HG02571 (cell line): ENCODE results near the gene GAS2L1.
"Not testable (repeated sequence)": the region's sequence is repeated elsewhere in the genome, so short reads cannot be mapped to it uniquely, and the experiment has no call there.

Experiments
- ATAC-seq: cut with Tn5 transposase; IDR thresholded peaks from one replicate; pipeline ENCODE4 v1.9.1; 2021; ENCODE audit warnings: mild to moderate bottlenecking, moderate library complexity; ENCODE audit not compliant: unreplicated experiment

Gene GAS2L1

GRCh38 chr22:29340566-29340965 lies 34.1 kb downstream of the GAS2L1 start:
- ATAC-seq, result no peak

- no peak for ATAC-seq
These were observed 34.8 kb downstream of the GAS2L1 start for GRCh38 chr22:29341056-29341848.

- ATAC-seq, result no peak
These were observed 35.3 kb downstream of the GAS2L1 start for GRCh38 chr22:29341849-29342127.

GRCh38 chr22:29342177-29342576 lies 35.7 kb downstream of the GAS2L1 start:
- no peak for ATAC-seq

- no peak for ATAC-seq
These were observed 36.3 kb downstream of the GAS2L1 start for GRCh38 chr22:29342577-29343312.

GRCh38 chr22:29343313-29343805 lies 36.9 kb downstream of the GAS2L1 start:
- no peak for ATAC-seq

- ATAC-seq, result no peak
These were observed 37.7 kb downstream of the GAS2L1 start for GRCh38 chr22:29344137-29344536.

- not testable (repeated sequence) for ATAC-seq
These were observed 38.4 kb downstream of the GAS2L1 start for GRCh38 chr22:29344889-29345288.

GRCh38 chr22:29345932-29346331 lies 39.5 kb downstream of the GAS2L1 start:
- ATAC-seq, result no peak

- no peak for ATAC-seq
These were observed 40.2 kb downstream of the GAS2L1 start for GRCh38 chr22:29346659-29347058.

- no peak for ATAC-seq
These were observed 41.6 kb downstream of the GAS2L1 start for GRCh38 chr22:29348041-29348440.

- ATAC-seq, result no peak
These were observed 42.5 kb downstream of the GAS2L1 start for GRCh38 chr22:29348956-29349355.

GRCh38 chr22:29351042-29351441 lies 44.6 kb downstream of the GAS2L1 start:
- ATAC-seq, result no peak

- no peak for ATAC-seq
These were observed 45.4 kb downstream of the GAS2L1 start for GRCh38 chr22:29351891-29352290.

- ATAC-seq, result no peak
These were observed 46.3 kb downstream of the GAS2L1 start for GRCh38 chr22:29352778-29353177.

- no peak for ATAC-seq
These were observed 46.8 kb downstream of the GAS2L1 start for GRCh38 chr22:29353286-29353685.

- ATAC-seq, result no peak
These were observed 47.4 kb downstream of the GAS2L1 start for GRCh38 chr22:29353860-29354259.

- not testable (repeated sequence) for ATAC-seq
These were observed 50.9 kb downstream of the GAS2L1 start for GRCh38 chr22:29357193-29357890.

GRCh38 chr22:29359469-29359868 lies 53.0 kb downstream of the GAS2L1 start:
- no peak for ATAC-seq
